A549 treated with dexamethasone at 1 μM for 4 hours (cell line): ENCODE data around the gene UBE2L3. TPM values are rescaled to one million over a fixed set of nuclear protein-coding genes. Genes with fewer than 3 reads are reported as not detected.

Experiments
- total RNA-seq: library from RNA; stranded (reverse); fragments of 200-300 nt; extraction: Qiagen RNA extraction; gene quantifications from 5 replicates; pipeline ENCODE4 v1.2.3, GENCODE V29; 2022

Gene UBE2L3
- total RNA-seq, result 61.9 to 78.8 TPM (median 66.0 TPM) in 5 replicates

DNA sequence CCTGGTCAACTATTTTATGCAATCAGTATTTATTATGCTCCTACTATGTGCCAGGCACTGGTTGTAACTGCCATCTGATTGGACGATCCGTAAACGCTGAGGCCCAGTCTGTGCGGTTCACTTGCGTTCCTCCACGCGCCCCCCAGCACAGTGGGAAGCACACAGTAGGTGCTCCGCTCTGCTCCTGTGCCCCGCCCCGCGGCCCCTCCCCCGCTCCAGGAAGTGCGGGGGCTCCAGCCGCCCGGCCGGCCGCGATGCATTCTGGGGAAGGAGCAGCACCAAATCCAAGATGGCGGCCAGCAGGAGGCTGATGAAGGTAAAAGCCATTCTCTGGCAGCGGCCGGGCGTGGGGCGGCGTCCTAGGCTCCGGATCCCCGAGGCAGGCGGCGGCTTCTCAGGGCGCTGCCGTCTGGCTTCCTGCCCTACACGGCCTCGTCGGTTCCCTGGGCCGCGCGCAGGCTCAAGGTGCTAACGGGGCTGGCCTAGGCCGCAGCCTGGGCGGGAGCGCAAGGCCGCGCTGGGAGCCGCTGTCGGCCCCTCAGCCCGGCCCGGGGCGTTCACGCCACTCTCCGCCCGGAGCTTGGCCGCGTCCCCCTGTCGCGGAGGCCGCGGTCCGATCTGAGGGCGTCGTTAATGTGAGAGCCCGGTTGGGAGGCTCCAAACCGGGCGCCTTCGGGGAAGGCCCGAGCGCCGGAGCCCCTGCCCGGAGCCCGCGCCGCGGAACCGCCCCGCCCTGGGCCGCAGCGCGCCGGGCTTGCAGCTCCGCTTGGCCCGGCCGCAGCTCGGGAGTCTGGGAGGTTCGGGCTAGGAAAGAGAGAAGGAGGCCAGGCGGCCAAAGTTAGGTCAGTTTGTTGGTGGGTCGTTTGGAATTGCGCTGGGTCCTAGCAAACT is at the start of gene UBE2L3:
UBE2L3 (plus strand) TSS at position 259 of the 891 bp plus-strand sequence; CDS start at position 290, 31 bp downstream.

DNA sequence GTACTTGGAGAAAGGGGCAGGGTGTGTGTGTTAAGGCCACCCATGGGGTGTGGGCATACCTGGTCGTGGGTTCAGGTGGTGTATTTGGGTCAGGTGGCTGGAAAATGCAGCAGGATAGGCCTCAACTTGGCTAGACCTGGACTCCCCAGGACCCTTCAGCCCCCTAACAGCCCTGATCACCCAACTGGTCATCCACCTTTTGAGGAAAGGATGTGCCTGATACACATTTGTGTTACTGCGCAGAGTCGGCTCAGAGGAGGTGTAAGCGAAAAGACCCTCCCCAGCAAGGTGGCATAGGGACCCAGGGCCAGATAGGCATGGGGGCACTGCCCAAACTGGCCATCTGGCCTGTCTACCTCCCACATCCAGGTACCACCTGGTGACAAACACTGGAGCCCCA is 16.2 kb upstream of the UBE2L3 start, which contains the start of gene RIMBP3C:
RIMBP3C (minus strand) TSS at position 101 of the 400 bp plus-strand sequence. CDS start 485 bp downstream, outside the sequence.

DNA sequence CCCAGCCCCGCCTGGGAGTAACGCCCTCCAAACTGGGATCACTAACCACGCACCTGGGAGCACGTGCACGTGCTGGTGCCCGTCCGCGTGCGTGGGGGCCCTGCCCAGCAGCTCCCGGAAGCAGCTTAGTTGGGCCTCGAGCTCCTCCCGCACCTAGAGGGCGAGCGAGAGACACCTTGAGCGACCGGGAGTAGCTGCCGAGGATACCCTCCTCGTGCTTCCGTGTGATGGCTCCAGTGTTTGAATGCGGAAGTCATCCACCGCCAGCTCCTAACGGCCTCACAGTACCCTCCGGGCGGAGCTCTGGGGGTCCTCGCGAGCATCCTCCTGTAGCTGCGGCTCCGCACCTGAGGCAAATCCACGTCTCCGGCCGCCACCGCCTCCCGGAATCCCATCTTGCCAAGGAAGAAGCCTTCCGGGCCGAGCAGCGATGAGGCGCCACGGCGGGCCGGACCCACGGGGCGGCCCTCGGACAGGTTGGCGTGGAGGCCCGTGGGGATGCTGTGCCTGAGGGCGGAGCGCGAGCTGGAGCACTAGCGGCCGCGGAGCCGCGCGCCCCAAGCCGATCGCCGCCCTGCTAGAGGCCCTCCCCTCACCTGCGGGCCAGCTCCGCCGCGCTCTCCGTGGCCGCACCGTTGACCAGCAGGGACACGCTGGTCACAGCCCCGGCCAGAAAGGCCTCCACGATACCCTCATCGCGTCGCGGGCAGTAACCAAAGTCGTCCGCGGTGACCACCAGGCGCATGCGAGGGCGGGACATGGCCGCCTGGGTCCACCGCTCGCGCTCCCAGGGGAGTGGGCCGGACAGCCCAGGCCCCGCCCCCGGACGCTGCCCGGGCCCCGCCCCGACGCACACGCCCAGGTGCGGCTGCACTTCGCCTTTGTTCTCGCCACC is 62.0 kb downstream of the UBE2L3 start, which contains the start of gene YDJC:
YDJC (minus strand) TSS at position 768 of the 895 bp plus-strand sequence; CDS start at position 760, 8 bp downstream.

DNA sequence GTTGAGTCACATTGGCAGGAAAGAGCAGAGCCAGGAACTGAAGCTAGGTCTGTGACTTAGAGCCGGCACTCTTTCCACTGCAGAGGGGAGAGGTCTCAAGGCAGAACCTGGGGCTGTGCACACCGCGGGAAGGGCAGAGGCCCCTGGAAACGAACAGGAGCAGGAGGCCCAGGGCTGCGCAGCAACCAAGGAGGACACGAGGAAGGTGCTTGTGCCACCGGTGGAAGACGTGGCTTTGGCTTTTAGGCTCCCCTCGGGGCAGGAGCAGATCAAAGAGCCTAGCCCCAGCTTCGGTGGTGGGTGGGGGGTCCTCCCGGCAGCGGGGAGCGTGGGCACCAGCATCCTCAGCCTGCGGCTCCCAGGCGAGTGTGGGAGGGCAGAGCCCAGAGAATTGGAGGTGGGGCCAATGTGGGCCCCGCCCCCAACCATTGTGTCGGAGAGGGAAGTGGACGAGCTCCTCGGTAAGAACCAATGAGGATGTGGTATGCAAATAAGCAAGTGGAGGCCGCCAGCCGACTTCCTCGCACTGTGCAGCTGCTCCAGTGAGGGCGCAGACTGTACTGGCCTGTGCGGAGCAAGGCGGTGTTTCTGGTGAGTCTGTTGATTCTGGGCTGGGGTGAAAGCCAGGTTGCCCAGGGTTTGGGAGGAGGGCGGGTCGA is 64.9 kb downstream of the UBE2L3 start, which contains the start of gene CCDC116:
CCDC116 (plus strand) TSS at position 524 of the 659 bp plus-strand sequence. CDS start 422 bp downstream, outside the sequence.

DNA sequence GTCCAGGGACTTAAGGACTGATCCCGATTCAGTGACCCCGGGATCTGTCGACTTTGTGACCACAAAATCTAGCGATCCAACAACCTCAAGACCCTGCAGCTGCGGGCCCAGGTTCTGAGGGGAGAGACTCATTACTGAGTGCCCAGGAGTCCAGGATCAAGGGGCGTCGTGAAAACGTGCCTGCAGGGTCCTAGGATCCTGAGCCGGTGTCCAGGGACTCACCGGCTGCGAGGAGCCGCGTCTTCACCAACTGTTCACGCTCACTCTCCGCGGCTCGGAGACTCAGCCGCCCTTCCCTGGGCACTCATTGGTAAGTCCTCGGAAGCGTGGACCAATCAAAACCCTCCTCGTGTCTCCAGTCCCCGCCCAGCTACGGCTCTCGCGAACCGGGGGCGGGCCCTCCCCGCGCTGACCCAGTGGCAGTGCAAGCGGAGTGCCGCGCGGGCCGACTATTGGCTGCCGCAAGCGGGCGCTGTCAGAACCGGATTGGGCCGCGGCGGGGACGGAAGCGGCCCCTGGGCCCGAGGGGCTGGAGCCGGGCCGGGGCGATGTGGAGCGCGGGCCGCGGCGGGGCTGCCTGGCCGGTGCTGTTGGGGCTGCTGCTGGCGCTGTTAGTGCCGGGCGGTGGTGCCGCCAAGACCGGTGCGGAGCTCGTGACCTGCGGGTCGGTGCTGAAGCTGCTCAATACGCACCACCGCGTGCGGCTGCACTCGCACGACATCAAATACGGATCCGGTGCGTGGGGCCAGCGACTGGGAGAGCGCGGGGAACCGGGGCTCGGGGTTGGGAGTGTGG is 74.5 kb downstream of the UBE2L3 start, which contains the start of gene SDF2L1:
SDF2L1 (plus strand) TSS at position 514 of the 795 bp plus-strand sequence; CDS start at position 549, 35 bp downstream.

Other genes with a start within 250 kb of the UBE2L3 start
- gene RIMBP3B, start 184.0 kb upstream of the UBE2L3 start, total RNA-seq, result 0.24 to 0.45 TPM (median 0.37 TPM) in 5 replicates
- 1.9 to 3.0 TPM (median 2.9 TPM) in 5 replicates for gene HIC2, start 150.3 kb upstream of the UBE2L3 start, total RNA-seq
- 0.56 to 0.84 TPM (median 0.71 TPM) in 5 replicates for gene TMEM191C, start 100.3 kb upstream of the UBE2L3 start, total RNA-seq
- 0.18 to 0.28 TPM (median 0.22 TPM) in 4 of 5 replicates, not detected in the other for gene RIMBP3C, start 16.3 kb upstream of the UBE2L3 start, total RNA-seq
- 33.5 to 47.4 TPM (median 46.0 TPM) in 5 replicates for gene YDJC, start 62.3 kb downstream of the UBE2L3 start, total RNA-seq
- 0.06 to 0.14 TPM (median 0.09 TPM) in 3 of 5 replicates, not detected in the others for gene CCDC116, start 65.0 kb downstream of the UBE2L3 start, total RNA-seq
- gene SDF2L1, start 74.6 kb downstream of the UBE2L3 start, total RNA-seq, result 34.8 to 45.7 TPM (median 38.7 TPM) in 5 replicates
- 13.8 to 22.5 TPM (median 19.9 TPM) in 5 replicates for gene PPIL2, start 98.3 kb downstream of the UBE2L3 start, total RNA-seq
- 0.05 to 0.72 TPM (median 0.38 TPM) in 5 replicates for gene YPEL1, start 168.1 kb downstream of the UBE2L3 start, total RNA-seq